ENCODE measurements around the gene EPO.
A peak's percentile ranks its signal among the peaks of the same experiment; 100 is the strongest.
"Not testable (repeated sequence)": the region's sequence is repeated elsewhere in the genome, so short reads cannot be mapped to it uniquely, and the experiment has no call there.

EPO gene

GRCh38 chr7:100705753-100706671, 14.3 kb upstream of the EPO start, which contains the start of gene POP7:
POP7 (plus strand) TSS chr7:100706121; CDS start chr7:100706831, 710 bp downstream.
- peak; percentile 99 for DNase-seq

GRCh38 chr7:100706672-100707311, 13.5 kb upstream of the EPO start:
- no peak for DNase-seq

- DNase-seq = no peak
These were observed 11.9 kb upstream of the EPO start for GRCh38 chr7:100708395-100708794.

GRCh38 chr7:100710452-100710851, 9.8 kb upstream of the EPO start:
- DNase-seq = no peak

GRCh38 chr7:100711369-100711768, 8.9 kb upstream of the EPO start:
- DNase-seq = no peak

GRCh38 chr7:100714725-100715124, 5.5 kb upstream of the EPO start:
- DNase-seq = no peak

- DNase-seq = not testable (repeated sequence)
These were observed 3.2 kb upstream of the EPO start for GRCh38 chr7:100717073-100717472.

GRCh38 chr7:100719523-100720278, 567 bp upstream of the EPO start:
- DNase-seq = no peak

- DNase-seq = no peak
These were observed 620 bp downstream of the EPO start for GRCh38 chr7:100720671-100721504.

- DNase-seq = no peak
These were observed 1.2 kb downstream of the EPO start for GRCh38 chr7:100721505-100721812.

GRCh38 chr7:100722480-100723212, 2.4 kb downstream of the EPO start:
- no peak for DNase-seq

GRCh38 chr7:100723732-100724275, 3.5 kb downstream of the EPO start:
- DNase-seq = no peak

- DNase-seq = not testable (repeated sequence)
These were observed 4.1 kb downstream of the EPO start for GRCh38 chr7:100724364-100724763.

GRCh38 chr7:100726996-100727761, 6.9 kb downstream of the EPO start:
- no peak for DNase-seq

- no peak for DNase-seq
These were observed 7.9 kb downstream of the EPO start for GRCh38 chr7:100728196-100728595.

- no peak for DNase-seq
These were observed 10.0 kb downstream of the EPO start for GRCh38 chr7:100730136-100730800.

- no peak for DNase-seq
These were observed 11.8 kb downstream of the EPO start for GRCh38 chr7:100731937-100732636.

- no peak for DNase-seq
These were observed 15.5 kb downstream of the EPO start for GRCh38 chr7:100735730-100736129.

- DNase-seq = no peak
These were observed 16.4 kb downstream of the EPO start for GRCh38 chr7:100736671-100737070.

GRCh38 chr7:100739934-100740333, 19.7 kb downstream of the EPO start:
- no peak for DNase-seq

Data from inflammatory macrophage treated with lipopolysaccharide for 4 hours (primary cell).